ENCODE measurements around the gene SLC5A8. TPM values are rescaled to one million over a fixed set of nuclear protein-coding genes. Genes with fewer than 3 reads are reported as not detected.

Gene SLC5A8
- total and polyA plus RNA-seq, 2 of the 4 experiments (the other 2 are of a cell fraction), result not detected

DNA sequence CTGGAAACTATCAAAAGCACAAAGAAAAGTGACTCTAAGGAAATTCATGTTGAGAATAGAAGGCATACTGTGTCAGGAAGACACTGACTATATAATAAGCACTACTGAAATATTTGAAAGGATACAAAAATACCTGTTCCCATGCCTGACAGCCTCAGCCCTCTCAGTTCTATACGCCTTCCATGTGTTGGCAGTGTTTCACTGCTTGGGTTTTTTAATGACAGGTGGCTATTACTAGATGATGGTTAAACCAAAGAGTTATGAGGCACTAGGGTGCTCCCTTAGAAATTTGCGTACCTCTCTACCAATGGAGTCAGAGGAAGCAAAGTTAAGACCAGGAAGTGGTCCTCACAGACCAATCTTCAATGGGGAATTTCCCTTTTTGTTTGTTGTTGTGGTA is 25.6 kb upstream of the SLC5A8 start:
- WGBS, 2 experiments (ENCODE audit: extremely low coverage in 2 of 2, insufficient read length in 1 of 2), result no CpG with 5 or more reads among the region's 2 CpGs
- no peak overlapping the region for H3K56ac ChIP-seq (ENCODE audit: extremely low read depth, insufficient read depth, low read length)
- TF ChIP-seq RAD21 (IDR thresholded peaks at IDR 0.05; ENCODE audit: low read length) (no peak), MXI1 (IDR thresholded peaks at IDR 0.05; ENCODE audit: borderline replicate concordance, low read depth, low read length) (no peak), MAFK (IDR thresholded peaks at IDR 0.05; ENCODE audit: low read depth, low read length) (no peak), CEBPB (IDR thresholded peaks at IDR 0.05; ENCODE audit: low read depth, low read length) (no peak), MAZ (IDR thresholded peaks at IDR 0.05; ENCODE audit: borderline replicate concordance, low read depth, low read length) (no peak), FOS (IDR thresholded peaks at IDR 0.05; ENCODE audit: low read depth, low read length) (no peak)
- TF ChIP-seq, protein P1, sequence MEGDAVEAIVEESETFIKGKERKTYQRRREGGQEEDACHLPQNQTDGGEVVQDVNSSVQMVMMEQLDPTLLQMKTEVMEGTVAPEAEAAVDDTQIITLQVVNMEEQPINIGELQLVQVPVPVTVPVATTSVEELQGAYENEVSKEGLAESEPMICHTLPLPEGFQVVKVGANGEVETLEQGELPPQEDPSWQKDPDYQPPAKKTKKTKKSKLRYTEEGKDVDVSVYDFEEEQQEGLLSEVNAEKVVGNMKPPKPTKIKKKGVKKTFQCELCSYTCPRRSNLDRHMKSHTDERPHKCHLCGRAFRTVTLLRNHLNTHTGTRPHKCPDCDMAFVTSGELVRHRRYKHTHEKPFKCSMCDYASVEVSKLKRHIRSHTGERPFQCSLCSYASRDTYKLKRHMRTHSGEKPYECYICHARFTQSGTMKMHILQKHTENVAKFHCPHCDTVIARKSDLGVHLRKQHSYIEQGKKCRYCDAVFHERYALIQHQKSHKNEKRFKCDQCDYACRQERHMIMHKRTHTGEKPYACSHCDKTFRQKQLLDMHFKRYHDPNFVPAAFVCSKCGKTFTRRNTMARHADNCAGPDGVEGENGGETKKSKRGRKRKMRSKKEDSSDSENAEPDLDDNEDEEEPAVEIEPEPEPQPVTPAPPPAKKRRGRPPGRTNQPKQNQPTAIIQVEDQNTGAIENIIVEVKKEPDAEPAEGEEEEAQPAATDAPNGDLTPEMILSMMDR (conservative IDR thresholded peaks at IDR 0.05; ENCODE audit: low read depth, low read length), result no peak
- TF ChIP-seq, protein P2, sequence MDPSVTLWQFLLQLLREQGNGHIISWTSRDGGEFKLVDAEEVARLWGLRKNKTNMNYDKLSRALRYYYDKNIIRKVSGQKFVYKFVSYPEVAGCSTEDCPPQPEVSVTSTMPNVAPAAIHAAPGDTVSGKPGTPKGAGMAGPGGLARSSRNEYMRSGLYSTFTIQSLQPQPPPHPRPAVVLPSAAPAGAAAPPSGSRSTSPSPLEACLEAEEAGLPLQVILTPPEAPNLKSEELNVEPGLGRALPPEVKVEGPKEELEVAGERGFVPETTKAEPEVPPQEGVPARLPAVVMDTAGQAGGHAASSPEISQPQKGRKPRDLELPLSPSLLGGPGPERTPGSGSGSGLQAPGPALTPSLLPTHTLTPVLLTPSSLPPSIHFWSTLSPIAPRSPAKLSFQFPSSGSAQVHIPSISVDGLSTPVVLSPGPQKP (IDR thresholded peaks at IDR 0.05; ENCODE audit: borderline replicate concordance, low read depth, low read length), result no peak

More for the DNA sequence above, 25.6 kb upstream of the SLC5A8 start:
- H2BK15ac ChIP-seq (ENCODE audit: low read depth, low read length), result no peak overlapping the region
- no peak overlapping the region for H2BK20ac ChIP-seq (ENCODE audit: low read depth, low read length)
- ChIA-PET POLR2A (ENCODE audit: unreplicated experiment) (no interaction called here), CTCF (no interaction called here)
- H2AK9ac ChIP-seq (replicated peaks; ENCODE audit: low read depth, low read length, poor library complexity), result no peak overlapping the region
- no peak overlapping the region for H4K8ac ChIP-seq (ENCODE audit: low read depth in 2 of 2, low read length in 2 of 2)
- no peak overlapping the region for H3K27ac ChIP-seq (ENCODE audit: insufficient read depth, low read length)
- no peaks in the 10 kb centered on the region for H3K27me3 ChIP-seq (ENCODE audit: control insufficient read depth, insufficient read depth, low read length)
- no peak overlapping the region for H3K4me2 ChIP-seq (ENCODE audit: low read depth, low read length)
- dilution Hi-C loops (cut with HindIII; ENCODE audit: low sequenced_read_pairs, unreplicated experiment) (no loop called here), intact Hi-C loops (cut with micrococcal nuclease) (no loop called here), in situ Hi-C loops (cut with MboI; ENCODE audit: low sequenced_read_pairs) (no loop called here)
- no peak for DNase-seq
- H3K14ac ChIP-seq (replicated peaks; ENCODE audit: low read depth, low read length), result no peak overlapping the region
- no peaks in the 10 kb centered on the region for H4K20me1 ChIP-seq (ENCODE audit: insufficient read depth, low read length)
- no peak overlapping the region for H3K4me3 ChIP-seq (ENCODE audit: insufficient read depth, low read depth, low read length)
- H3K79me1 ChIP-seq (ENCODE audit: low read depth in 1 of 2, low read length in 2 of 2), result no peaks in the 10 kb centered on the region
- no peak overlapping the region for H2BK120ac ChIP-seq (ENCODE audit: low read depth, low read length)
- H3K9me1 ChIP-seq (ENCODE audit: insufficient read depth, low read length), result no peaks in the 10 kb centered on the region
- no peak overlapping the region for H2BK5ac ChIP-seq (ENCODE audit: low read depth, low read length, poor library complexity, severe bottlenecking)
- no peak for ATAC-seq (ENCODE audit: low read depth)
- no TSS peak for BruUV-seq (replicated peaks)
- H3K36me3 ChIP-seq (ENCODE audit: control insufficient read depth, insufficient read depth, low read length), result no peaks in the 10 kb centered on the region
- no peak overlapping the region for H3K4ac ChIP-seq (ENCODE audit: low read depth, low read length)
- H3K9ac ChIP-seq (ENCODE audit: low read depth, low read length), result no peak overlapping the region
- H4K91ac ChIP-seq (ENCODE audit: insufficient read depth, low read depth, low read length), result no peak overlapping the region
- no peak overlapping the region for H3K18ac ChIP-seq (ENCODE audit: low read depth, low read length)
- no peak overlapping the region for H2AK5ac ChIP-seq (ENCODE audit: low read depth, low read length)
- peaks cover 3% of the 10 kb centered on the region; the same call in 1 of the 2 replicates for H3K9me3 ChIP-seq (ENCODE audit: control insufficient read depth, insufficient read depth, low read length)
- no peak overlapping the region for H4K5ac ChIP-seq (ENCODE audit: low read depth, low read length)
- no peaks in the 10 kb centered on the region for H3K4me1 ChIP-seq (ENCODE audit: control insufficient read depth, insufficient read depth, low read length)
- H2AFZ ChIP-seq (replicated peaks; ENCODE audit: low read length, poor library complexity), result no peak overlapping the region
- no peak overlapping the region for H3K23ac ChIP-seq (ENCODE audit: low read depth, low read length)

Measured in IMR-90 (cell line).